ENCODE data around the gene CMC1.
"Not testable (repeated sequence)": the region's sequence is repeated elsewhere in the genome, so short reads cannot be mapped to it uniquely, and the experiment has no call there.

CMC1 gene, protein sequence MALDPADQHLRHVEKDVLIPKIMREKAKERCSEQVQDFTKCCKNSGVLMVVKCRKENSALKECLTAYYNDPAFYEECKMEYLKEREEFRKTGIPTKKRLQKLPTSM

DNA sequence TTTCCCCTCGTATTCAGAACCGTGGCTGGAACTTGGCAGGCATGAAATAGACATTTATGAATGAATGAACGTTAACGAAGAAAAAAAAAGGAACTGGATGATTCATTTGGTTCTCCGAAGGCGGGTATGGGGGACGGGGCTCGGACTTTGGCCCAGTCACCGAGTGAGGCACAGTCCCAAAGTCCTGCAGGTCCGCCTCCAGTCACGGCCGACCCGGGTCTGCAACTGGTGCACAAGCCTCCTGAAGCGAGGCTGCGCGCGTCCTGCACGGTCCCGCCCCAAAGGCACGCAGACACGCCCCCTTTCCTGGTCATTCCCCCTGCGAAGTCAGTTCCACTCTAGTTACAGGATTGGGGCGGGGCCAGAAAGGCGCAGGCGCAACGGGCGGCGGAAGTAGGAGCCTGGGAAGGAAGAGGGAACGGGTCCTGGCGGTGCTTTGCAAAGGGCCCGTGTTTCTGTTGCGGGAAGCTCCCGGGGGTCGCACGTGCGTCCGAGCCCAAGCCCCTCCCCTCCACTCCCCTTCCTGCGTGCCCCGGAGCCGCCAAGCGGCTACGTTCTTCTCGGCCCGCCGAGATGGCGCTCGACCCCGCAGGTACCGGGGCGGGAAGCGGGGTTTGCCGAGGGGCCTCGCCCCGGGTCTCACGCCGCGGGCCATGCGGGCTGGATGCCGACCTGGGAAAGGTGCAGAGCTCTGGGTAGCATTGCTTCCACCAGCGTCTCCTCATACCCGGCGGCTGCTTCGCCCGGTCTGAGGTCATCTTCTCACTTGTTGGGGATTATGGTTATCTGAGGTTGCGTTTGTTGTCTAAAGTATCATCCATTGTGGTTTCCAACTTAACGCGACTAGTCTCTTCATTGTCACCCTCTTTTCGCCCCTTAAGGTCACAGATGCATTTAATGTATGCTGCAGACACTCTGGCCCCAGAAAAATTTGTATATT is at the start of gene CMC1:
CMC1 (plus strand) TSS at position 399 of the 940 bp plus-strand sequence; CDS start at position 574, 175 bp downstream.
- in situ Hi-C loops (cut with MboI; ENCODE audit: low sequenced_read_pairs): no loop called here

DNA sequence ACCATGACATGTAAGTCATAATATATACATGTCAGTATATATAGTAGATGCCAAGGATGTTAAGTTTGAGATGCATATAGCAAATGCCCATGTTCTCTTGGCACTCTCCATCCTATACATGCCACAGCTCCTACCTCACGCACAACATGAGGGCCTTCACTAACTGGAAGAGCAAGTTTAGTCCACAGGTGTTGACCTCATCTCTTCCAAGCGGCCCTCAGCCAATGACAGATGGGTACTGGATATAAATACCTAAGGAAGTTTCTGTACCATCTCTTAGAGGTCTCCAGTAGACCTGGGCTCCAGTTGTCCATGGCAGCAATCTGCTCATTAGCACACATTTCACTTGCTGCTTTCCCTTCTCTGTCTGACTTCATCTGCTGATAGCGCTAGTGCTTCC is 43.3 kb upstream of the CMC1 start:
- in situ Hi-C loops (cut with MboI; ENCODE audit: low sequenced_read_pairs): no loop called here

DNA sequence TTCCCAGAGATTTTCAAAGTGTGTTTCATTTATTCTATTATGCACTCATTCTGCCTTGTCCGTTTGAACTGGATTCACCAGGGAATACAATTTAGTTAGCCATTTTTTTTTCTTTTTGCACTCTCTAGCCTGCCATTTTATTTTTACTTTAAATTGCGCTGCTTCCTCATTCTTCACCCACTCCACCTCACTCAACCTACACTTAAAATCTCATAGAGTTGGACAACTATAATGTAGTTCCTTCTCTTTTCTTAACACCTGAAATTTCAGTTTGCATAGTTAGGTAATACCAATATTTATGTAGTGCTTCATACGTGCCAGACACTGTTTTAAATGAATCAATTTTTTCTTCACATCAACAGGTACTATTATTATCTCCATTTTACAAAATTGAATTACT is 42.4 kb upstream of the CMC1 start:
- in situ Hi-C loops (cut with MboI; ENCODE audit: low sequenced_read_pairs): no loop called here

DNA sequence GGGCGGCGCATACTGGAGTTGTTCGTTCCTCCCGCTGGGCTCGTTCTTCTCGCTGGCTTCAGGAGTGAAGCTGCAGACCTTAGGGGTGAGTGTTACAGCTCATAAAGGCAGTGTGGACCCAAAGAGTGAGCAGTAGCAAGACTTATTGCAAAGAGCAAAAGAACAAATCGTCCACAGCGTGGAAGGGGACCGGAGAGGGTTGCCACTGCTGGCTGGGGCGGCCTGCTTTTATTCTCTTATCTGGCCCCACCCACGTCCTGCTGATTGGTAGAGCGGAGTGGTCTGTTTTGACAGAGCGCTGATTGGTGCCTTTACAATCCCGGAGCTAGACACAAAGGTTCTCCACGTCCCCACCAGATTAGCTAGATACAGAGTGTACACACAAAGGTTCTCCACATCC is 41.8 kb upstream of the CMC1 start:
- in situ Hi-C loops (cut with MboI; ENCODE audit: low sequenced_read_pairs): not testable (repeated sequence)

DNA sequence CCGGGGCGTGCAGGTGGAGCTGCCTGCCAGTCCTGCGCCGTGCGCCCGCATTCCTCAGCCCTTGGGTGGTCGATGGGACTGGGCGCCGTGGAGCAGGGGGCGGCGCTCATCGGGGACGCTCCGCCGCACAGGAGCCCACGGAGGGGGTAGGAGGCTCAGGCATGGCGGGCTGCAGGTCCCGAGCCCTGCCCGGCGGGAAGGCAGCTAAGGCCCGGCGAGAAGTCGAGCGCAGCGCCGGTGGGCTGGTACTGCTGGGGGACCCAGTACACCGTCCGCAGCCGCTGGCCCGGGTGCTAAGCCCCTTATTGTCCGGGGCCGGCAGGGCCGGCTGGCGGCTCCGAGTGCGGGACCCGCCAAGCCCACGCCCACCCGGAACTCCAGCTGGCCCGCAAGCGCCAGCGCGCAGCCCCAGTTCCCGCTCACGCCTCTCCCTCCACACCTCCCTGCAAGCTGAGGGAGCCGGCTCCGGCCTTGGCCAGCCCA is 41.0 kb upstream of the CMC1 start:
- in situ Hi-C loops (cut with MboI; ENCODE audit: low sequenced_read_pairs): not testable (repeated sequence)

DNA sequence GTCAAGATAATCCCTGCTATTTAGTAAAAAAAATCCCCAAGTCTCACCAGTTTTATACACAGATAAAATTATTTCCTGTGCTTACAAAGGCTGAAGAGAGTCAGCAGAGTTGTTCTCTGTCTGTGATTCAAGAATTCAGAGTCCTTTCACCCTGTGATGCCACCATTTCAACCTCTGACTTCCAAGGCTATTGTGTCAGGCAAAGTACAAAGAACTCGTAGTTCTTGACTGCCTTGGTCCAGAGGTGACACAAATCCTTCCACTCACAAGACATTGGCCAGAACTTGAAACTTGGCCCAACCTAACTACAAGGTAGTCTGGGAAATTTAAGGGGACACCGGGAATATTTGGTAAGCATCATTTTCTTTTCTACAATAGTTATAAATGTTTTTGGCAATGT is 34.9 kb upstream of the CMC1 start:
- in situ Hi-C loops (cut with MboI; ENCODE audit: low sequenced_read_pairs): no loop called here

DNA sequence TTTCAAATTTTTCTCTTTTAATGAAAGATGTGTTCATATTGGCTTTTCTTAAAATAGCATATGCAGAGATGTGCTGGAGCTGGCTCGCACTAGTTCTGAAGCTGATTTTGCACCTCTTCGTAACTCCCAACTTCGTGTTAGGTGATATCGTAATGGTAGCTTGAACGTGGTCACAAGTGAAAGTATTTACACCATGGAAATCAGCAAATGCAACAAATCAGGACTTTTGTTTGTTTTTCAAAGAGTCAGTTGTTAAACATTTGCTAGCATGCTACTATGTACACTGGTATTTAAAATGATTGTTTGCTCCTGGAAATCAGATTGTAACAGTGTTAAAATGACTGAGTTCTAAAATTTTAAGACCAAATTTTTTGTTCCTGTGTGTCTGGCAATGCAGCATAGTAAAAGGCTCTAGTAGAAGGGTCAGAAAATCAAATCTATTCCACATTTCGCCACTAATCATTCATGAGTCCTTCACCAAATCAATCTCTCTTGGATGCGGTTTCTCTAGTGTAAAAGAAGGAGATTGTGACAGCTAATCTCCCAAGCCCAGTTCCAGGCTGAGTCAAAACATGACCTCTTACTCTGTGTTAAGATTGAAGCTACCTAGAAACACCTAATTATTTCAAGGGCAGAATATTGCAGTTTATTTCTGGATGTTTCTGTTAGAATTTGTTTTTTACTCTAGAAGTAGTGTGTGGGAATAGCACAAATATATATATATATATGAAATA is 34.3 kb upstream of the CMC1 start:
- in situ Hi-C loops (cut with MboI; ENCODE audit: low sequenced_read_pairs): no loop called here

DNA sequence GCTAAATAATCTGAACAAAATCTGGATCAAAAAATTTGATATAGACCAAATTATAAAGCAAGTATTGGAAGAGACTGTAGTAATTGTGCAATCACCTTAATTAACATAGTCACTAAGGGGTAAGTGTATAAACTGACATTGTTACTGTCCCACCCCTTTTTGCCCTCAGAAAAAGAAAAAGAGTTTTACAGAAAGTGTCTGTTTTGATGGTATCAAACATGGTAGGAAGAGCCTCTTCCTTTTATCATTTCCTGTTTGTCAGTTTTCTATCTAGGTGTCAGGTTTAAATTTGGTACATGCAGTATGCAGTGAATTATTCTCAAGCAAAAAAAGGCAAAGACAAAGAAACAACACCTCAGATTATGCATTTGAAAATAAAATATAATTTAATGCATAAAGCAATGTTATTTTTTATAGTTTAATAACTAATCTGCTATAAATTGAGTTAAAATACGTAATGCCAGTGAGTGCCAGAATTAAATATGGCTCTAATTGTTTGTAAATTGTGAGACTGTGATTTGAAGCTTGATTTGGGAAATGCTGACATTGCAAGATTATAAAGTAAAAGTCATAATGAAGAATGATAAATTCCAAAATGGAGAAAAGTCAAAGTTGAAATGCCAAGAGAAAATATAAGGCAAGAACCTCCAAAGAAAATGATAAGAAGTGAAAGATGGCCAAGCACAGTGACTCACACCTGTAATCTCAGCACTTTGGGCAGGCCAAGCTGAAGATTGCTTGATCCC is 30.3 kb upstream of the CMC1 start:
- in situ Hi-C loops (cut with MboI; ENCODE audit: low sequenced_read_pairs): no loop called here

DNA sequence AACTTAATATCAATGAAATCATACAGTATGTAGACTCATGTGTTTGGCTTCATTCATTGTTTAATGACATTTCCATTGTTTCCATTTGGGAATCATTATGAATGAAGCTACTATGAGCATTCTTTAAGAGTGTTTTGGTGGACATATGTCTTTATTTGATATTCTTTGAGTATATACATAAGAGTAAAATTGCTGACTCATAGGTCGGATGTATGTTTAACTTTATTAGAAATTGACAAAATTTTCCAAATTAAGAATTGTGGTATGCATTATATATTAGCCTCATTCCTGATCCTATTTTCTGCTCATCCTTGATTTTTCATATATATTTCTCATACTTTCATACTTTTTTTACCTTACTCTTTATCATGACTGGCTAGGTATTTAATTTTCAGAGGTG is 28.7 kb upstream of the CMC1 start:
- in situ Hi-C loops (cut with MboI; ENCODE audit: low sequenced_read_pairs): no loop called here

DNA sequence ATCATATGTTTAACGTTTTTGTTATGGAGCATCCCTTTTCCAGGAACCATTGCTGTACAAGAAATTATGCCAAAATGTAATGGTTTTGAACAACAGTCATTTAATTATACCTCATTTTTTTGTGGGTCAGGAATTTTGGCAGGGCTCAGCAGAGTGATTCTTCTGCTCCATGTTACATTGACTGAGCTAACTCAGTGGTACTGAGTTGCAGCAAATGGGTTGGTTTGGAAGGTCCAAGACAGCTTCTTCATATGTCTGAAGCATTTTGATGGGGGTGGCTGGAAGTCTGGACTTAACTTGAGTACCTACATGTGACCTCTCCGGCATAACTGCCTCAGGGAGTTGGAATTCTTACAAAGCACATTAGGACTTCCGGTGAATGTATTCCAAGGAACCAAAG is 26.0 kb upstream of the CMC1 start:
- in situ Hi-C loops (cut with MboI; ENCODE audit: low sequenced_read_pairs): no loop called here

DNA sequence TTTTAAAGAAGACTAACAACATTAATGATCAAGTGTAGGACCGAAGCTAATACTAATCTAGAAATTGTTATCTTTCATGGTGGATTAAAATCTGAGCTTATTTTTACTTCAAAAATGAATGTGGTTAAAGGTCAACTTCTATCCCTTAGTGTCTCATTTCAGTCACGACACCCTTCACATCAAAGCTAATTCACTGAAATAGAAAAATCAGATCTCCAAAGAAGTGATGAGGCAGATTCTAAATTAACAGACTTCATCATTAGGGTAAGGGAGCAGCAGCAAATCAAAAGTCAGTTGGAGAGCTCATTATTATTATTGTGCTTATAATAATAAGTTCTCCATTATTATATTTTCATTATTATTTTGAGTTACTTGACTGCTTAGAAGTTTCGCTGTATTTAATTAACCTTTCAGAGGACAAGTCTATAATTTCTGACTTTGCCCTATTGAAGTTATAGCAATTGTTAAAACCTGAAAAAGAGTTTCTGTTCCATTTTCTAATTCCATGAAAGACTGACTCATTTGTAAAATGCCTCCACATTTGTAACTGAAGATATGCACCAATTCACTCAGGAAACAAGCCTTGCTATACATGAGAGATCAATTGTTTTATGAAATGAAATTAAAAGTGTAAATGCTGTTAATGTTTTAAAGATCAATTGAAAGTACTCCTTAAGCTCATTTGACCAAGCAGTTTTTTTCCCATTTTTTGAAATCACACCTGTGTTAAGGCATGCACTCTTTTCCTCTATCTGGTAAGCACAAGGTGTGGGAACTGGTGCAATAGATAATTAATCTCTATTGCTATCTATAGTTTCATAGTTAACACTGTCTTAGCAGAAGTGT is 23.1 kb upstream of the CMC1 start:
- in situ Hi-C loops (cut with MboI; ENCODE audit: low sequenced_read_pairs): no loop called here

DNA sequence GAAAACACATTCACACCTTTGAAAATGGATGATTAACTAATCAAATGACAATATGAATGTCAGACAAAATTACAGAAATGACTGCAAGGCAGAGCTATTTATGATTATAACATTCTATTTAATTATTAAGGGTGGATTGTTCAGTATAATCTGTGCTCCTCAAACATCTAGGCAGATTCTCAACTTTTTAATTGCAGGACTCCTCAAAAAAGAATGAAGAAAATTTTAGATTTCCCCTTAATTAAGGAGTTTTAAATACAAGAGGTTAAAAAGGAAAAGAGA is 22.6 kb upstream of the CMC1 start:
- in situ Hi-C loops (cut with MboI; ENCODE audit: low sequenced_read_pairs): no loop called here

DNA sequence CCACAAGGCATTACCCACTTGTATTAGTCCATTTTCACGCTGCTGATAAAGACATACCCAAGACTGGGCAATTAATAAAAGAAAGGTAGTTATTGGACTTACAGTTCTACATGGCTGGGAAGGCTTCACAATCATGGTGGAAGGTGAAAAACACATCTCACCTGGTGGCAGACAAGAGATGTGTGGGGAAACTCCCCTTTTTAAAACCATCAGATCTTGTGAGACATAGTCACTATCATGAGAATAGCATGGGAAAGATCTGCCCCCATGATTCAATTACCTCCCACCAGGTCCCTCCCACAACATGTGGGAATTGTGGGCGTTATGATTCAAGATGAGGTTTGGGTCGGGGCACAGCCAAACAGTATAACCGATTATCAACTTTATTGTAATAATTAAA is 17.0 kb upstream of the CMC1 start:
- in situ Hi-C loops (cut with MboI; ENCODE audit: low sequenced_read_pairs): no loop called here

DNA sequence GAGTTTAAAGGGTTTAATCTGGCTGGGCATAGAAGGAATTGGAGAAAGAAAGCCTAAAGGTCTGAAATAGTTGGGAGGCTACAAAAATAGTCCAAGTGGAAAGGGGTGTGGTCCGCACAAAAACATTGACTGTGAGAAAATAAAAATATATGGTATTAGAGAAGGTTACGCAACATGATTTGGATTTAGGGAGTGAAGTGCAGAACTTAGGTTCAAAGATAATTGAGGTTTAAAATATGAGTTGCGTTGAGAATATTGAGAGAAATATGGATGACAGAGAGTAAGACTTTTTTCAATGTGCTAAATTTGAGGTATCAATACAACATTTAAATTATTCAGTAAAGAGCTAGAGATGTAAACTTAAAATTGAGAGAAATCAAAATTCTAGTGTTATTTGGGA is 15.4 kb upstream of the CMC1 start:
- in situ Hi-C loops (cut with MboI; ENCODE audit: low sequenced_read_pairs): no loop called here

DNA sequence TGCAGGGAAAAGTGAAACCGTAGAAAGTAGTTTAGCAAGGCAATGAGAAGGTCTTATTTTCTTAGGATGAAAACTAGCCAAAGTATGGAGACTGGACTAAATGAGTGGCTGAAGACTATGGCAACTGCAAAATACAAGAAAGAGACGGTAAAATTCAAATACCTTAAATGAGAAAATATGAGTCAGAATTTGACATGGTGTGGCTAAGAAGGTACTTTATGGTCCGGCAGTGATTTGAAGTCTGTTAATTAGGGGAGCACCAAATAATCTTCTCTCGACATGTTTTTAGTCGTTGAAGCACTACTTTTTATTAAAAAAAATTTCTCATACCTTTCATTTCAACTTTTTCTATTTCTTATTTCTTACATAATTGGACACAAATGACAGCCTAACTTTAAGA is 12.8 kb upstream of the CMC1 start:
- in situ Hi-C loops (cut with MboI; ENCODE audit: low sequenced_read_pairs): no loop called here

DNA sequence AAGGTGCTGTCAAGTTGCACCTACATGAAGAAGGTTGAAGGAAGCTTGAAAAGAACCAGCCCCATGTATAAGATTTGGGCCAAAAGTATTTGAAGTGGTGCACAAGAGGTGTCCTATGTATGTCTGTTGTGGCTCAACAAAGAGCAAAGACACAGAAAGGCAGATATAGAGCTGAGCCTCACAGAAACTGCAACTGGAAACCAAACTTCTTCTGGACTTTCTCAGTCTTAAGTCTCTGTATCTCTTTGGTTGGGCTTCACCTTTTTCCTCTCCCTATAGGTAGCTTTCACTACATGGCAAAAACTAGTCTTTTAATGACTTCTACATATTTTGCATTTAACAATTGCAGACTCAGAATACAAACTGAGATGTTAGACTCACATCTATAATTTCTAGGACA is 8.8 kb upstream of the CMC1 start:
- in situ Hi-C loops (cut with MboI; ENCODE audit: low sequenced_read_pairs): no loop called here

DNA sequence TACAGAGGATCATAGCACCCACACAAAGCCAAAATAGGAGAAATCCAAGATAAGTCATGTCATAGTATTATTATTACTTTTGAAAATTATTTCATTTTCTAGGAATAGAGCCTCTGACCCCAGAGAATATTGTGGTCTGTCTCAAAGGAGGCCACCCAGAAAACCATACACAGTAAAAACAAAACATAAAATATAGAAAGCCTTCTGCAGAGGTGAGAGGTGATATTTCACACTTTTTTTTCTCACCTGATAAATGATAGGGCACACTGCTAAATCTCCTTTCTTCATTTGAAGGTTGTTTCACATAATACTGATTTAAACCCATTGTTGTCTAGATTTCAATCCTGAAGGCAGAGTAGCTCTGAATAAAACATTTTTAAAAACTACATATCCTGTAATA is 7.0 kb upstream of the CMC1 start:
- in situ Hi-C loops (cut with MboI; ENCODE audit: low sequenced_read_pairs): no loop called here

DNA sequence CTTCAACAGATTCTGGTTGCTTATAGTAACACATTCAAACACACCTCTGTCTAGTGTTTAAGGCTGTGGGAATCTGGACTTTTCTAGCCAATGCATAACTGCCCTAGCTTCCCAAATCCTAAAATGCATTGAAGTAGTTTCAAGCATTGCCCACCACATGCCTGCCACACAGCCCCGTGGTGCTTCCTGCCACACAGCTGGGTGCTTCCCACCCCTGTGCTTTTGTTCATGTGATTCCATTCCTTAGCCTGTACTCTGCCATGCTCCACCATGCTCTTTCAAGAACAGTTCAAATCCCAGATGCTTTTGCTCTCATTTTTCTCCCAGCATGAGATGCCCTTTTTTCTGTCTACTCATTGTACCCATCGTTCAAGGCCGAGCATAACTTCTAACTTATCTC is 2.3 kb upstream of the CMC1 start:
- in situ Hi-C loops (cut with MboI; ENCODE audit: low sequenced_read_pairs): no loop called here

DNA sequence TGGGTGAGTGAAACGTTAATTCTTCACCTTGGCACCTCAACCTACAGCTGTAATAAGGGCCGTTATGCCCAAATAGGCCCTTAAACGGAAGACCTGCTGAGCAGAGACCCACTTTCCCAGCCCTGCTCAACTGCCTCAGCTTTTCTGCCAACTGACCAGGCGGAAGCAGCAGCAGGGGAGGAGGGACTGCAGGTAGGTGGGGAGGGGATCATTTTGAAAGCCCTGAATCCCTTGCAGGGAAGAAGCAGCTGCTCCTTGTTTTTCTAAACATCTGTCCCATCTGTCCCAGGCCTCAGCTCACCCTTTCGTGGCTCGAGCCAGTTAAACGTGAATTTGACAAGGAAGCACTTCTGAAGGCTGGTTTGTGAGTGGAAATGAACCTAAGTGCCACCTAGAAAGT is 978 bp upstream of the CMC1 start:
- in situ Hi-C loops (cut with MboI; ENCODE audit: low sequenced_read_pairs): no loop called here

DNA sequence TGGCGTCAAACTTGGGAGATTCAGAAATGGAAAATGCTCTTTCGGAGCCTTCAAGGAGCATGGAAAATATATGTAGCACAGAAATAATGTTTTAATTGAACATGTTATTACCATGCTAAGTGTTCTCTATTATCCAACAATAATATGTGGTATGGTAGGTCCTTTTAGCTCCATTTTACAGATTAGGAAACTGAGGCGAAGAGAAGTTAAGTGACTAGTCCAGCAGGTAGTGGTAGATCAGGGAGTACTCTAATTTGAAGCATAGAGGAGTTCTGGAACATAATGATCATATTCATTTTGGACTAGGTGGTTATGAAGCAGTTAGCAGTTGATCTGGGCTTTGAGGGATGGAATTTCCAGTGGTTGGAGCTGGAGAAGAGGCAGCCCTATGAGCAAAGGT is 1.1 kb downstream of the CMC1 start:
- in situ Hi-C loops (cut with MboI; ENCODE audit: low sequenced_read_pairs): no loop called here
